ENCODE data around the gene YIPF3.
"Not testable (repeated sequence)": the region's sequence is repeated elsewhere in the genome, so short reads cannot be mapped to it uniquely, and the experiment has no call there.

YIPF3 gene

GRCh38 chr6:43491750-43492661 is 24.7 kb downstream of the YIPF3 start:
- no peak for DNase-seq

- no peak for DNase-seq
Measured at GRCh38 chr6:43490523-43490939, 26.2 kb downstream of the YIPF3 start.

DNA sequence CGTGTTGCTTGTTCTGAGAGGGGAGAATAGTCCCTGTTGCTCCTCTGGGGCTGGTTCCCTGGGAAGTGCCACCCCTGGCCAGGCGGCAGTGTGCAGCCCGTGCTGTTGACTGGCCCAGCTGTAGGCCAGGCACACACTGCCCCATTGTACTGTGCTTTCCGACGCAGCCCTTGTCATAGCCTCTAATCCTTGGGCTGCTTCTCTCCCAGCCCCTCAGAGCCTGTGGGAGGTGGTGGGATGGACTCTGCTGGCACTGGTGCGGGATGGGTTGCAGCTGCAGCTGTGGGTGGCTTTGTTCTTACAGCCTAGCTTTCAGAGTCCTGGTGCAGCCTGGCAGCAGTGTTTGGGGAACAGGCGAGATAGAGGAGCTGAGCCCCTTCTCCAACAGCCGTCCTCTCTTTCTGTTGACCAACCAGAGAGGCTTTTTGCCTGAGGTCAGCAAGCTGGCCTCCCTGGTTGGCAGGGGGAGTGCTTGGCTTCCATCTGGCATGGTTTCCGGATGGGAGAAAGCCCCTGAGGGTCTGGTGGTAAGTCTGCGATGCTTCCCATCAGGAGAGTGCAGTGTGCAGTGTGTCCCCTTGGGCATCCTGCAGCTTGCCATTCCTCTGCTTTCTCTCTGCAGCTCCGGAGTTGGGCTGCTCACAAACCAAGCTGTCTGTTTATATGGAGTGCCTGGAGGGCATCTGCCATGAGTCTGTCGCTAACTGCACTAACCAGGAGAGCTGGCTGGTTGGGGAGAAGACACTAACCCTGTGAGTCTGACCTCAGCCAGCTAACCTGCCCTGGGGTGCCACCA is 27.3 kb downstream of the YIPF3 start:
- no peak for DNase-seq

- DNase-seq = no peak
Measured at GRCh38 chr6:43488667-43489276, 28.0 kb downstream of the YIPF3 start.

GRCh38 chr6:43481591-43482236 is 35.0 kb downstream of the YIPF3 start:
- DNase-seq = no peak

- peak; percentile 31 for DNase-seq
Measured at GRCh38 chr6:43481075-43481474, 35.7 kb downstream of the YIPF3 start.

GRCh38 chr6:43478008-43478372 is 38.7 kb downstream of the YIPF3 start:
- no peak for DNase-seq

- DNase-seq = peak; percentile 93
Measured at GRCh38 chr6:43477235-43478007, 39.3 kb downstream of the YIPF3 start, which contains the start of gene TJAP1. TJAP1 (plus strand) TSS chr6:43477570; CDS start chr6:43499002, 21,432 bp downstream.

DNA sequence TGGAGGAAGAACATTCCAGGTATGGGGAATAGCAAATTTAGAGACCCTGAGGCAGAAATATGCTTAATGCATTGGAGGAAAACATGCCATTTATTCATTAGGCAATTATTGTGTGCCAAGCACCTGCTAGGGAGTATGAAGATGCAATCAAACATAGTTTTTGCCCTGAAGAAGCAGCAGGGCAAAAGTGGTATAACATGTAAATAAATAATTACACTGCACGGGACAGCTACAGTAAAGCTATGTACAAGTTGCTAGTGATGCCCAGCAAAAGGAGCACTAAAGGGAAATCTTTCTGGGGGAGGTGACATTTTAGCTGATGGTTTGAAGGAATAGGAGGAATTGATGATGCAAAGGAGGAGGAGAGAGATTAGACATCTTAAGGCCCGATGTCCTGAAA is 40.0 kb downstream of the YIPF3 start:
- peak; percentile 53 for DNase-seq

GRCh38 chr6:43475516-43475915 is 41.2 kb downstream of the YIPF3 start:
- DNase-seq = no peak

GRCh38 chr6:43472515-43472914 is 44.2 kb downstream of the YIPF3 start:
- no peak for DNase-seq

DNA sequence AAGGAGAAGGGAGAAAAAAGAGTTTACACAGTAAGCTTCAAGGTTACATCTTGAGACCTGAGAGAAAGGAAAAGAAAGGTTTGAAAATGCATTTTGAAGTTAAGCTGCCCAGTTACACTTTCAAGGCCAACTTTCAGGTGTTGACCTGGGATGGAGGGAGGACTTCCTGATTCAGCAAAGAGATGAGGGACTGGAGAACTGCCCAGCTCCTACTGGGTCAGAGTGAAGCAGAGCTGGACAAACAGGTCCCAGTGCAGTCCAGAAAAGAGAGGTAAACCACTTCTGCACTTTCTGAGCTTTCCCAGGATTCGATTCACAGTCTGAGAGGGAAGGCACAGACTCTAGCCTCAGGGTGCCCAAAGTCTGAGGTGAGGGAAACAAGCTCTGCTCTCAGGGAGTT is 45.3 kb downstream of the YIPF3 start:
- DNase-seq = no peak

DNA sequence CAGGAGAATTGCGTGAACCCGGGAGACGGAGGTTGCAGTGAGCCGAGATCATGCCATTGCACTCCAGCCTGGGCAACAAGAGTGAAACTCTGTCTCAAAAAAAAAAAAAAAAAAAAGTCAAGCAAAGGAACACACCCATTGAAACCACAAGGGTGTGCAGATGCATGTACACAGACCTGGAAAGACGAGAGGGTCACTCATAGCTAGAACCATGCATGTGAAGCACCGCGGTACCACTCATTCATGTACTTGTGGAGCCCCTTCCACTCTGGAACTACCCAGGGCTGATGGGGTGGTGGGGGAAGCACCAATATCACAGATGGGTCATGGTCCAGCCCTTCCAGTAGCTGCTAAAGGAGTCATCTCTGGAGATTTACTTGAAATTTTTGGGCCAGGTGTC is 46.8 kb downstream of the YIPF3 start:
- DNase-seq = no peak

- no peak for DNase-seq
Measured at GRCh38 chr6:43468748-43469681, 47.7 kb downstream of the YIPF3 start.

GRCh38 chr6:43468240-43468639 is 48.5 kb downstream of the YIPF3 start:
- no peak for DNase-seq

DNA sequence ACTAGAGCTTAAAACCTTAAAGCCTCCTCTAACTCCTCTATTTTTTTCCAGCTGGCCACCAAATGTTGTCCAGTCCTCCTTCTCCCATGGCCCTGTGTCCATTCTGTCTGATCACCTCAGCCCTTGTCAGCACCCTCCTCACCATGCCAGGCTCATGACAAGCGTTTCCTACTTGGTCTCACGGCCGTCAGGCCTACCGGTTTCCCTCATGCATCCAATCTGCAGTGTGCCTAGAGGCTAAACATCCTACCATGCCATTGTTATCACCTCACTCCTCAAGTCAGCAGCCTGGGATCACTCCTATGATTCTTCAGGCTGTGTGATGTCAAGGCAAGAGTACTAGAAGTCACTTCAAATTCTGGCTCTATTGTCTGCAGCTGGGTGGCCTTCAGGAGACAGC is 49.0 kb downstream of the YIPF3 start:
- DNase-seq = no peak

GRCh38 chr6:43467265-43467664 is 49.5 kb downstream of the YIPF3 start:
- not testable (repeated sequence) for DNase-seq

- DNase-seq = no peak
Measured at GRCh38 chr6:43465948-43466347, 50.8 kb downstream of the YIPF3 start.

DNA sequence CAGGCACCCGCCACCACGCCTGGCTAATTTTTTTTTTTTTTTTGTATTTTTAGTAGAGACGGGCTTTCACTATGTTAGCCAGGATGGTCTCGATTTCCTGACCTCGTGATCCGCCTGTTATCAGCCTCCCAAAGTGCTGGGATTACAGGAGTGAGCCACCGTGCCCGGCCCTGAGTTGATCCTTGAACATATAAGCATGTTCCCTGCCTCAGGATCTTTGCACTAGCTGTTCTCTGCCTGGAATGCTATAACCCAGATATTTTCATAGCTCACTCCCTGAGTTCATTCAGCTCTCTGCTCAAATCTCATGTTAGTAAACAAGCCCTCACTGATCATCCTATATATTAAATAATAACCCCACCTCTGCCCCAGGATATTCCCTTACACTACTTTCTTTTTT is 52.4 kb downstream of the YIPF3 start:
- no peak for DNase-seq

DNA sequence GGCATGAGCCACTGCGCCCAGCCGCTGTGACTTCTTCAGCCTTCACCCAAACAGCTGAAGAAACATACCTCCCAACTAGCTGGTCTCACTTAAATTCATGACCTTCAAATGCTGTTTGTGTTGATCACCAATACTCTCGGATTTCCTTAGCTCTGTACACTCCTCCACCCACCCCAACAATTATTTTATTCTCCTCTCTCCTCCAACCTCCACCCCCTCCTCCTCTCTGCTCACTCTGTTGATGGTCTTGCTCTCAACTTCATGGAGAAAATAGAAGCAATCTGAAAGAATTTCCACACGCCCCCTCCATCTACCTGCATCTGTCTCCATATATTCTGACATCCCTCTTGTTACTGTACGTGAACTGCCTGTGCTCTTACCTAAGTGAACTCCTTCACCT is 54.8 kb downstream of the YIPF3 start:
- no peak for DNase-seq

Data from OCI-M1 (cell line).